ENCODE results near the gene KCNQ4. TPM values are rescaled to one million over a fixed set of nuclear protein-coding genes. Genes with fewer than 3 reads are reported as not detected.

KCNQ4 gene
- total and polyA plus RNA-seq, 2 of the 13 experiments (the other 11 are each of a cell fraction or from before 2014, with no cell fraction given), result 0.02 to 0.09 TPM

DNA sequence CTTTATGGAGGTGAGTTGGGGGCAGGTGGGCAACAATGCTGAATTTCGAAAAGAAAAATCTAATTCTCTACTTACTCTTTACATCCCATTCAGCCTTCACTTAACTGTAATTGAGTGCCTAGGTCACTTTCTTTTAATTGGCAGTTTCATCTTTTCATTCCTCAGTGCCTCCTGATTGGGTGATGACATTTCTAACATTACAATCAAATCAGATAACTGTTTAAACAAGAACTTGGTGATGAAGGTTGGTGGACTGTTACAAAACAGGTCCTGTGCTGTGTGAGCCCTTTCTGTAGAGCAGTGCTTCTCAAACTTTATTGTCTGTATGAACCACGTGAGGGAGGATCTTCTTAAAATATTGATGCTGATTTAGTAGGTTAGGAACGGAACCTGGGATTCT is 40.1 kb upstream of the KCNQ4 start (continued):
- TF ChIP-seq, protein P1, sequence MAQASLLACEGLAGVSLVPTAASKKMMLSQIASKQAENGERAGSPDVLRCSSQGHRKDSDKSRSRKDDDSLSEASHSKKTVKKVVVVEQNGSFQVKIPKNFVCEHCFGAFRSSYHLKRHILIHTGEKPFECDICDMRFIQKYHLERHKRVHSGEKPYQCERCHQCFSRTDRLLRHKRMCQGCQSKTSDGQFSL (CRISPR knock-in tag; IDR thresholded peaks at IDR 0.05), result no peak
- TF ChIP-seq CBX5 (CRISPR knock-in tag; IDR thresholded peaks at IDR 0.05; ENCODE audit: borderline replicate concordance) (no peak), DR1 (CRISPR knock-in tag; IDR thresholded peaks at IDR 0.05) (no peak), NR2F2 (IDR thresholded peaks at IDR 0.05; ENCODE audit: borderline replicate concordance, low read depth) (no peak), TBX3 (IDR thresholded peaks at IDR 0.05; ENCODE audit: borderline replicate concordance) (no peak), BCL6 (CRISPR knock-in tag; IDR thresholded peaks at IDR 0.05) (no peak), TCF7L2 (IDR thresholded peaks at IDR 0.05; ENCODE audit: low read depth, low read length) (no peak)

- Histone ChIP-seq H2AFZ (ENCODE audit: low read length) (no peak overlapping the region), H3K36me3 (replicated peaks in 1 of 2; ENCODE audit: control insufficient read depth in 1 of 2, insufficient read depth in 2 of 2, low read length in 2 of 2) (peaks cover 16 to 81% of the 10 kb centered on the region in 2 experiments), H3K79me2 (ENCODE audit: insufficient read depth, low read length) (peaks cover 36% of the 10 kb centered on the region), H3K9me3 (ENCODE audit: low read length) (no peaks in the 10 kb centered on the region), H3K27me3 (ENCODE audit: control insufficient read depth in 1 of 2, insufficient read depth in 2 of 2, low read length in 2 of 2) (no peaks in the 10 kb centered on the region), H4K20me1 (ENCODE audit: insufficient read depth, low read length) (no peaks in the 10 kb centered on the region), H3K9ac (ENCODE audit: insufficient read depth, low read depth, low read length) (no peak overlapping the region), H3K4me2 (ENCODE audit: low read depth, low read length) (no peak overlapping the region), H3K27ac (ENCODE audit: extremely low read length, insufficient read depth, low read length) (no peak overlapping the region), H3K4me3 (replicated peaks in 1 of 3; ENCODE audit: insufficient read depth in 1 of 3, low read depth in 2 of 3, low read length in 3 of 3) (no peak overlapping the region), H3K4me1 (ENCODE audit: insufficient read depth, low read length) (peaks cover 39% of the 10 kb centered on the region)
- ChIA-PET CTCF (ENCODE audit: low intra/inter-chr PET ratio, low total read pairs) (no interaction called here), POLR2A (interaction anchor here (1.1 to 1.6 kb wide), 2 partner anchors 52 to 79 kb away, joined by 3 read pairs; partner anchors contain the start of genes NFYC and RIMS3)
- ATAC-seq (no peak), DNase-seq (ENCODE audit: low spot score) (no peak), FAIRE-seq (no peak)
- no TSS peak for BruUV-seq (replicated peaks)
- 89% methylated on average over 1 of the region's 3 CpGs for WGBS (ENCODE audit: low lambda C conversion rate)
- intact Hi-C loops (cut with micrococcal nuclease; ENCODE audit: unreplicated experiment), result no loop called here
- in situ Hi-C loops (cut with HindIII; ENCODE audit: extremely low pct_ligation_motif_present, low pct_unique_long_range_greater_than_20kb), result no loop called here
- no peak for TF ChIP-seq FOXC1 (CRISPR knock-in tag; IDR thresholded peaks at IDR 0.05; ENCODE audit: borderline replicate concordance)
- TF ChIP-seq ZNF816 (CRISPR knock-in tag; IDR thresholded peaks at IDR 0.05; ENCODE audit: borderline replicate concordance), result no peak
- TF ChIP-seq, protein P2, sequence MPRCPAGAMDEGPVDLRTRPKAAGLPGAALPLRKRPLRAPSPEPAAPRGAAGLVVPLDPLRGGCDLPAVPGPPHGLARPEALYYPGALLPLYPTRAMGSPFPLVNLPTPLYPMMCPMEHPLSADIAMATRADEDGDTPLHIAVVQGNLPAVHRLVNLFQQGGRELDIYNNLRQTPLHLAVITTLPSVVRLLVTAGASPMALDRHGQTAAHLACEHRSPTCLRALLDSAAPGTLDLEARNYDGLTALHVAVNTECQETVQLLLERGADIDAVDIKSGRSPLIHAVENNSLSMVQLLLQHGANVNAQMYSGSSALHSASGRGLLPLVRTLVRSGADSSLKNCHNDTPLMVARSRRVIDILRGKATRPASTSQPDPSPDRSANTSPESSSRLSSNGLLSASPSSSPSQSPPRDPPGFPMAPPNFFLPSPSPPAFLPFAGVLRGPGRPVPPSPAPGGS (CRISPR knock-in tag; IDR thresholded peaks at IDR 0.05), result 0 out of 2 replicates have a peak, but pooled peaks have one; percentile 26
Observed at GRCh38 chr1:40743860-40744259, 39.7 kb upstream of the KCNQ4 start.

Measured in HepG2 (cell line).